PC-9 (cell line): ENCODE data around the gene MYMK.

Experiments
- CTCF ChIP-seq: fragments of 200-600 bp; sonication (generic); conservative IDR thresholded peaks from 2 replicates; pipeline ENCODE4 v1.6.1; 2017; ENCODE audit warnings: mixed run types, antibody characterized with exemption, mild to moderate bottlenecking, moderate library complexity
- EZH2 ChIP-seq: fragments of 200-600 bp; sonication (generic); IDR thresholded peaks from 2 replicates; pipeline ENCODE4 v1.8.0; 2017; ENCODE audit warnings: antibody characterized with exemption, low read depth

- no peak for TF ChIP-seq CTCF
- no peak for TF ChIP-seq EZH2
Observed at GRCh38 chr9:133525677-133526076, 918 bp upstream of the MYMK start.
